HEK293 (cell line): ENCODE measurements around the gene CADPS.

Experiments
- CTCF ChIA-PET: fragments of 350-600 bp; formaldehyde crosslinking; extraction: SDS; loops from one replicate; lab custom pipeline; 2021; ENCODE audit warnings: antibody characterized with exemption; lab: Yijun Ruan, JAX
- POLR2A ChIA-PET: fragments of 300-600 bp; formaldehyde crosslinking; extraction: SDS; loops from one replicate; lab custom pipeline; 2020; ENCODE audit warnings: antibody characterized with exemption, inconsistent platforms; lab: Yijun Ruan, JAX
- H3K27ac ChIP-seq: fragments of 200-500 bp; sonication (Bioruptor generic); 2 replicates; pipeline ENCODE4 v1.5.1; 2014; ENCODE audit warnings: low read depth, low read length, control low read depth, inconsistent platforms; ENCODE audit errors: extremely low read depth
- H3K36me3 ChIP-seq, 2 experiments: fragments of 200-500 bp in 1 of 2; sonication (Bioruptor generic) in 1 of 2; 1 replicate in 1 of 2; 2 replicates in 1 of 2; pipeline ENCODE4 v1.5.1; 2014 to 2017; ENCODE audit warnings: inconsistent platforms in 2 of 2, low read length in 2 of 2; ENCODE audit not compliant: control insufficient read depth in 2 of 2, insufficient read depth in 1 of 2
- H3K4me1 ChIP-seq: fragments of 200-500 bp; sonication (Bioruptor generic); 2 replicates; pipeline ENCODE4 v1.5.1; 2014; ENCODE audit warnings: mild to moderate bottlenecking, low read length, inconsistent platforms; ENCODE audit not compliant: control insufficient read depth, insufficient read depth
- H3K4me3 ChIP-seq: 2 replicates; pipeline ENCODE4 v1.5.1; 2011; ENCODE audit warnings: low read depth, mild to moderate bottlenecking, control low read depth, low read length, moderate library complexity
- H3K9me3 ChIP-seq: fragments of 200-500 bp; sonication (Bioruptor generic); 2 replicates; pipeline ENCODE4 v1.5.1; 2014; ENCODE audit warnings: low read depth, low read length, inconsistent platforms; ENCODE audit not compliant: control insufficient read depth, insufficient read depth
- KLF1 ChIP-seq: fragments of 450-650 bp; formaldehyde crosslinking; IDR thresholded peaks from 2 replicates; pipeline ENCODE4 v1.5.1; 2016; ENCODE audit warnings: missing biosample characterization, missing genetic modification characterization
- OVOL3 ChIP-seq: fragments of 450-650 bp; formaldehyde crosslinking; IDR thresholded peaks from 2 replicates; pipeline ENCODE4 v1.5.1; 2016; ENCODE audit warnings: missing biosample characterization, missing genetic modification characterization
- PATZ1 ChIP-seq: fragments of 450-650 bp; formaldehyde crosslinking; IDR thresholded peaks from 2 replicates; pipeline ENCODE4 v1.5.1; 2016; ENCODE audit warnings: missing biosample characterization, missing genetic modification characterization
- PRDM2 ChIP-seq: fragments of 450-650 bp; formaldehyde crosslinking; IDR thresholded peaks from 2 replicates; pipeline ENCODE4 v1.5.1; 2016; ENCODE audit warnings: missing biosample characterization, missing genetic modification characterization, borderline replicate concordance
- SP2 ChIP-seq: fragments of 450-650 bp; formaldehyde crosslinking; IDR thresholded peaks from 2 replicates; pipeline ENCODE4 v1.5.1; 2016; ENCODE audit warnings: missing biosample characterization, missing genetic modification characterization
- ZBTB20 ChIP-seq: fragments of 450-650 bp; formaldehyde crosslinking; IDR thresholded peaks from 2 replicates; pipeline ENCODE4 v1.5.1; 2016; ENCODE audit warnings: missing biosample characterization, missing genetic modification characterization
- ZNF10 ChIP-seq: fragments of 450-650 bp; formaldehyde crosslinking; IDR thresholded peaks from 2 replicates; pipeline ENCODE4 v1.5.1; 2017; ENCODE audit warnings: missing biosample characterization, missing genetic modification characterization
- ZNF114 ChIP-seq: fragments of 450-650 bp; formaldehyde crosslinking; IDR thresholded peaks from 2 replicates; pipeline ENCODE4 v1.5.0; 2017; ENCODE audit warnings: missing biosample characterization, missing genetic modification characterization
- ZNF138 ChIP-seq: fragments of 450-650 bp; formaldehyde crosslinking; IDR thresholded peaks from 2 replicates; pipeline ENCODE4 v1.5.1; 2016; ENCODE audit warnings: missing biosample characterization, missing genetic modification characterization, borderline replicate concordance
- ZNF146 ChIP-seq: fragments of 450-650 bp; formaldehyde crosslinking; IDR thresholded peaks from 2 replicates; pipeline ENCODE4 v1.5.1; 2016; ENCODE audit warnings: missing biosample characterization, missing genetic modification characterization
- ZNF214 ChIP-seq: fragments of 450-650 bp; formaldehyde crosslinking; IDR thresholded peaks from 2 replicates; pipeline ENCODE4 v1.5.1; 2017; ENCODE audit warnings: missing biosample characterization, mild to moderate bottlenecking, missing genetic modification characterization, borderline replicate concordance
- ZNF366 ChIP-seq: fragments of 450-650 bp; formaldehyde crosslinking; conservative IDR thresholded peaks from 2 replicates; pipeline ENCODE4 v1.5.1; 2016; ENCODE audit warnings: missing biosample characterization, missing genetic modification characterization
- ZNF423 ChIP-seq: fragments of 450-650 bp; formaldehyde crosslinking; IDR thresholded peaks from 2 replicates; pipeline ENCODE4 v1.5.1; 2016; ENCODE audit warnings: missing biosample characterization, missing genetic modification characterization
- ZNF544 ChIP-seq: fragments of 450-650 bp; formaldehyde crosslinking; IDR thresholded peaks from 2 replicates; pipeline ENCODE4 v1.5.0; 2017; ENCODE audit warnings: missing biosample characterization, missing genetic modification characterization
- ZNF549 ChIP-seq: fragments of 450-650 bp; IDR thresholded peaks from 2 replicates; pipeline ENCODE4 v1.5.1; 2018; ENCODE audit warnings: missing biosample characterization, missing genetic modification characterization, mild to moderate bottlenecking, inconsistent platforms, moderate library complexity
- ZNF585B ChIP-seq: fragments of 450-650 bp; formaldehyde crosslinking; IDR thresholded peaks from 2 replicates; pipeline ENCODE4 v1.5.1; 2016; ENCODE audit warnings: missing biosample characterization, missing genetic modification characterization
- ZNF626 ChIP-seq: fragments of 450-650 bp; sonication (Bioruptor Pico); formaldehyde crosslinking; IDR thresholded peaks from 2 replicates; pipeline ENCODE4 v1.5.1; 2018; ENCODE audit warnings: missing biosample characterization, missing genetic modification characterization, inconsistent platforms
- ZNF654 ChIP-seq: fragments of 450-650 bp; formaldehyde crosslinking; IDR thresholded peaks from 2 replicates; pipeline ENCODE4 v1.5.1; 2016; ENCODE audit warnings: low read depth, missing biosample characterization, missing genetic modification characterization
- ZNF701 ChIP-seq: fragments of 450-650 bp; formaldehyde crosslinking; IDR thresholded peaks from 2 replicates; pipeline ENCODE4 v1.5.1; 2016; ENCODE audit warnings: missing biosample characterization, missing genetic modification characterization
- ZNF704 ChIP-seq: fragments of 450-650 bp; formaldehyde crosslinking; IDR thresholded peaks from 2 replicates; pipeline ENCODE4 v1.5.1; 2016; ENCODE audit warnings: missing biosample characterization, missing genetic modification characterization
- ZSCAN18 ChIP-seq: fragments of 450-650 bp; formaldehyde crosslinking; IDR thresholded peaks from 2 replicates; pipeline ENCODE4 v1.5.1; 2016; ENCODE audit warnings: missing biosample characterization, missing genetic modification characterization

CADPS gene

GRCh38 chr3:62837145-62837787, 38.0 kb downstream of the CADPS start (continued):
- TF ChIP-seq PRDM2 (tag by site-specific recombination) (no peak), ZNF214 (tag by site-specific recombination) (no peak), ZNF701 (tag by site-specific recombination) (no peak), ZNF114 (tag by site-specific recombination) (no peak), KLF1 (tag by site-specific recombination) (no peak), ZNF138 (tag by site-specific recombination) (no peak), ZNF626 (tag by site-specific recombination) (no peak)

GRCh38 chr3:62835554-62836236, 39.5 kb downstream of the CADPS start:
- Histone ChIP-seq H3K4me3 (no peak overlapping the region), H3K27ac (no peak overlapping the region), H3K4me1 (no peaks in the 10 kb centered on the region)
- POLR2A ChIA-PET = no interaction called here
- TF ChIP-seq ZBTB20 (tag by site-specific recombination) (no peak), ZNF585B (tag by site-specific recombination) (no peak), ZSCAN18 (tag by site-specific recombination) (no peak), OVOL3 (no peak), ZNF366 (tag by site-specific recombination) (no peak), ZNF10 (tag by site-specific recombination) (no peak), SP2 (tag by site-specific recombination) (no peak), ZNF654 (tag by site-specific recombination) (no peak), ZNF544 (no peak), ZNF549 (tag by site-specific recombination) (no peak), ZNF423 (tag by site-specific recombination) (no peak), PATZ1 (tag by site-specific recombination) (no peak), ZNF146 (tag by site-specific recombination) (no peak), ZNF704 (no peak)
- TF ChIP-seq, all 188 proteins: peak for 0
- Histone ChIP-seq H3K9me3 (no peaks in the 10 kb centered on the region), H3K36me3 (no peaks in the 10 kb centered on the region)
- CTCF ChIA-PET = no interaction called here
